Neuronal stem cell (in vitro differentiated cells): ENCODE results near the gene PAK5.

Source experiments
- DNase-seq: peaks from one replicate; pipeline ENCODE4 v3.0.0-alpha.2; 2013; ENCODE audit warnings: low spot score
- H2AFZ ChIP-seq: one replicate; pipeline ENCODE4 v1.6.1; 2013; ENCODE audit warnings: mild to moderate bottlenecking, low read length, inconsistent platforms
- H2AK5ac ChIP-seq: 2 replicates; pipeline ENCODE4 v1.6.1; 2013; ENCODE audit warnings: low read depth, mild to moderate bottlenecking, inconsistent platforms, low read length, moderate library complexity, mixed read lengths
- H2BK120ac ChIP-seq: 2 replicates; pipeline ENCODE4 v1.6.1; 2013; ENCODE audit warnings: low read depth, mild to moderate bottlenecking, inconsistent platforms, low read length, moderate library complexity, mixed read lengths
- H2BK12ac ChIP-seq: one replicate; pipeline ENCODE4 v1.6.1; 2013; ENCODE audit warnings: low read length, inconsistent platforms
- H2BK15ac ChIP-seq: 2 replicates; pipeline ENCODE4 v1.6.1; 2013; ENCODE audit warnings: mild to moderate bottlenecking, low read length, inconsistent platforms, mixed read lengths
- H2BK5ac ChIP-seq: one replicate; pipeline ENCODE4 v1.6.1; 2013; ENCODE audit warnings: inconsistent platforms, mild to moderate bottlenecking, low read length, moderate library complexity
- H3K14ac ChIP-seq: one replicate; pipeline ENCODE4 v1.6.1; 2013; ENCODE audit warnings: low read length, inconsistent platforms
- H3K18ac ChIP-seq: 2 replicates; pipeline ENCODE4 v1.6.1; 2013; ENCODE audit warnings: low read length, inconsistent platforms
- H3K23ac ChIP-seq: 2 replicates; pipeline ENCODE4 v1.6.1; 2013; ENCODE audit warnings: low read depth, mild to moderate bottlenecking, mixed read lengths, low read length, inconsistent platforms; ENCODE audit not compliant: poor library complexity
- H3K27ac ChIP-seq: replicated peaks from 3 replicates; pipeline ENCODE4 v1.5.1; 2013; ENCODE audit warnings: low read length, inconsistent platforms
- H3K27me3 ChIP-seq, 3 experiments: 2 replicates each; pipeline ENCODE4 v1.6.1; 2013; ENCODE audit warnings: low read length in 3 of 3, mild to moderate bottlenecking in 2 of 3, inconsistent platforms in 1 of 3, low read depth in 1 of 3, mixed read lengths in 1 of 3, moderate library complexity in 1 of 3; ENCODE audit not compliant: control insufficient read depth in 3 of 3, insufficient read depth in 3 of 3
- H3K36me3 ChIP-seq, 2 donors: replicated peaks in 1 of 2; 2 replicates each; pipeline ENCODE4 v1.6.1; 2013; ENCODE audit warnings: low read length in 2 of 2; ENCODE audit not compliant: control insufficient read depth in 2 of 2, insufficient read depth in 2 of 2
- H3K4ac ChIP-seq: 2 replicates; pipeline ENCODE4 v1.6.1; 2013; ENCODE audit warnings: inconsistent platforms, mild to moderate bottlenecking, low read length, moderate library complexity
- H3K4me1 ChIP-seq, 2 donors: 1 replicate in 1 of 2; 2 replicates in 1 of 2; pipeline ENCODE4 v1.6.1; 2013; ENCODE audit warnings: low read length in 2 of 2, low read depth in 1 of 2; ENCODE audit not compliant: control insufficient read depth in 2 of 2, insufficient read depth in 1 of 2
- H3K4me2 ChIP-seq: one replicate; pipeline ENCODE4 v1.6.1; 2013; ENCODE audit warnings: mild to moderate bottlenecking, low read length, inconsistent platforms; ENCODE audit not compliant: insufficient read depth, poor library complexity, severe bottlenecking
- H3K4me3 ChIP-seq, 2 donors: 2 replicates each; pipeline ENCODE4 v1.5.1; 2013; ENCODE audit warnings: low read length in 2 of 2, mild to moderate bottlenecking in 2 of 2, inconsistent platforms in 1 of 2, moderate library complexity in 1 of 2
- H3K79me1 ChIP-seq: one replicate; pipeline ENCODE4 v1.6.1; 2013; ENCODE audit warnings: low read depth, mild to moderate bottlenecking, inconsistent platforms, low read length, moderate library complexity
- H3K9ac ChIP-seq: one replicate; pipeline ENCODE4 v1.6.1; 2013; ENCODE audit warnings: mild to moderate bottlenecking, low read depth, low read length, inconsistent platforms; ENCODE audit not compliant: poor library complexity
- H3K9me3 ChIP-seq, 2 donors: replicated peaks in 1 of 2; 2 replicates each; pipeline versions ENCODE3 to v1.6.1; 2013; ENCODE audit warnings: low read length in 2 of 2, mild to moderate bottlenecking in 2 of 2, inconsistent platforms in 1 of 2, low read depth in 1 of 2, mixed read lengths in 1 of 2, moderate library complexity in 1 of 2; ENCODE audit not compliant: control insufficient read depth in 2 of 2, insufficient read depth in 1 of 2
- H4K8ac ChIP-seq: one replicate; pipeline ENCODE4 v1.6.1; 2013; ENCODE audit warnings: low read depth, mild to moderate bottlenecking, inconsistent platforms, low read length, moderate library complexity
- H4K91ac ChIP-seq: one replicate; pipeline ENCODE4 v1.6.1; 2013; ENCODE audit warnings: low read length, low read depth, mild to moderate bottlenecking, inconsistent platforms; ENCODE audit not compliant: poor library complexity
- WGBS, 2 donors: extraction: QIAGEN DNeasy Blood & Tissue Kit; methylation state at CpG; one replicate each; pipeline ENCODE4 v1.1.7; 2013; ENCODE audit warnings: missing lambda C conversion rate in 2 of 2, mixed read lengths in 1 of 2; ENCODE audit not compliant: insufficient read length in 2 of 2, insufficient replicate concordance in 1 of 2; ENCODE audit errors: extremely low coverage in 2 of 2; 5-methylcytosine and 5-hydroxymethylcytosine counted together

PAK5 gene

GRCh38 chr20:9499126-9499899, 339.6 kb downstream of the PAK5 start:
- no peak overlapping the region for H2BK12ac ChIP-seq
- no peak overlapping the region for H3K14ac ChIP-seq
- H2BK5ac ChIP-seq = no peak overlapping the region
- no peaks in the 10 kb centered on the region for H3K4me1 ChIP-seq
- H3K4ac ChIP-seq = no peak overlapping the region
- no peak overlapping the region for H3K4me3 ChIP-seq
- no peaks in the 10 kb centered on the region for H3K9me3 ChIP-seq
- H2AK5ac ChIP-seq = no peak overlapping the region
- H3K27me3 ChIP-seq = peaks cover 0 to 30% (median 2%) of the 10 kb centered on the region in 3 experiments
- no peak overlapping the region for H4K91ac ChIP-seq
- WGBS, 2 donors = no CpG with 5 or more reads among the region's 5 CpGs
- no peak overlapping the region for H3K4me2 ChIP-seq
- H2BK120ac ChIP-seq = no peak overlapping the region
- no peak overlapping the region for H4K8ac ChIP-seq
- DNase-seq = no peak
- no peak overlapping the region for H3K18ac ChIP-seq
- H3K36me3 ChIP-seq = no peaks in the 10 kb centered on the region
- no peak overlapping the region for H3K23ac ChIP-seq
- no peaks in the 10 kb centered on the region for H3K79me1 ChIP-seq
- H2AFZ ChIP-seq = no peak overlapping the region
- no peak overlapping the region for H2BK15ac ChIP-seq
- H3K27ac ChIP-seq = no peak overlapping the region
- H3K9ac ChIP-seq = no peak overlapping the region

GRCh38 chr20:9498322-9498721, 340.6 kb downstream of the PAK5 start:
- Histone ChIP-seq H3K14ac (no peak overlapping the region), H2BK15ac (no peak overlapping the region), H4K91ac (no peak overlapping the region), H3K79me1 (no peaks in the 10 kb centered on the region), H2BK12ac (no peak overlapping the region), H3K9me3 (no peaks in the 10 kb centered on the region), H2BK5ac (no peak overlapping the region), H3K4me1 (no peaks in the 10 kb centered on the region), H2AFZ (no peak overlapping the region), H3K36me3 (no peaks in the 10 kb centered on the region), H3K23ac (no peak overlapping the region), H2BK120ac (no peak overlapping the region), H3K4ac (no peak overlapping the region), H3K4me3 (no peak overlapping the region), H2AK5ac (no peak overlapping the region), H3K4me2 (no peak overlapping the region), H4K8ac (no peak overlapping the region), H3K18ac (no peak overlapping the region), H3K9ac (no peak overlapping the region), H3K27ac (no peak overlapping the region), H3K27me3 (peaks cover 0 to 25% (median 2%) of the 10 kb centered on the region in 3 experiments)
- WGBS, 2 donors = no CpG with 5 or more reads among the region's 4 CpGs
- no peak for DNase-seq

- H3K36me3 ChIP-seq = no peaks in the 10 kb centered on the region
- no peak for DNase-seq
- WGBS, 2 donors = no CpG with 5 or more reads among the region's 3 CpGs
- no peak overlapping the region for H2BK120ac ChIP-seq
- H2BK5ac ChIP-seq = no peak overlapping the region
- no peak overlapping the region for H3K27ac ChIP-seq
- peak overlapping the region in 1 of 2 donors; percentile 16 for H3K4me3 ChIP-seq
- H3K18ac ChIP-seq = no peak overlapping the region
- no peak overlapping the region for H4K91ac ChIP-seq
- H2BK12ac ChIP-seq = no peak overlapping the region
- H3K4me2 ChIP-seq = no peak overlapping the region
- peaks cover 0 to 3% of the 10 kb centered on the region in 2 donors for H3K4me1 ChIP-seq
- H2AK5ac ChIP-seq = no peak overlapping the region
- H2BK15ac ChIP-seq = no peak overlapping the region
- no peaks in the 10 kb centered on the region for H3K9me3 ChIP-seq
- peaks cover 0 to 16% (median 2%) of the 10 kb centered on the region in 3 experiments for H3K27me3 ChIP-seq
- no peak overlapping the region for H3K14ac ChIP-seq
- no peak overlapping the region for H3K4ac ChIP-seq
- H4K8ac ChIP-seq = no peak overlapping the region
- no peak overlapping the region for H2AFZ ChIP-seq
- H3K23ac ChIP-seq = no peak overlapping the region
- H3K9ac ChIP-seq = no peak overlapping the region
- H3K79me1 ChIP-seq = no peaks in the 10 kb centered on the region
These were observed 342.7 kb downstream of the PAK5 start for GRCh38 chr20:9496155-9496554.

- Histone ChIP-seq H3K9ac (no peak overlapping the region), H3K4me3 (peak overlapping the region in 1 of 2 donors; percentile 16), H3K14ac (no peak overlapping the region), H3K4ac (no peak overlapping the region), H2BK12ac (no peak overlapping the region), H2BK120ac (no peak overlapping the region), H3K27me3 (peaks cover 0 to 15% (median 2%) of the 10 kb centered on the region in 3 experiments), H3K36me3 (no peaks in the 10 kb centered on the region), H3K27ac (no peak overlapping the region), H4K91ac (no peak overlapping the region), H2BK5ac (no peak overlapping the region), H3K18ac (no peak overlapping the region), H4K8ac (no peak overlapping the region), H2AFZ (no peak overlapping the region), H3K23ac (no peak overlapping the region), H2AK5ac (no peak overlapping the region), H3K79me1 (no peaks in the 10 kb centered on the region), H3K4me1 (peaks cover 0 to 3% of the 10 kb centered on the region in 2 donors), H3K4me2 (no peak overlapping the region), H3K9me3 (no peaks in the 10 kb centered on the region), H2BK15ac (no peak overlapping the region)
- DNase-seq = no peak
- WGBS, 2 donors = no CpG with 5 or more reads among the region's 2 CpGs
These were observed 343.2 kb downstream of the PAK5 start for GRCh38 chr20:9495701-9496100.
